ENCODE data around the gene ARFGEF2. TPM values are rescaled to one million over a fixed set of nuclear protein-coding genes. Genes with fewer than 3 reads are reported as not detected.

Gene ARFGEF2
- total and polyA plus RNA-seq, 2 of the 8 experiments (the other 6 are each of a cell fraction or from before 2014, with no cell fraction given), result 8.1 to 21.8 TPM

DNA sequence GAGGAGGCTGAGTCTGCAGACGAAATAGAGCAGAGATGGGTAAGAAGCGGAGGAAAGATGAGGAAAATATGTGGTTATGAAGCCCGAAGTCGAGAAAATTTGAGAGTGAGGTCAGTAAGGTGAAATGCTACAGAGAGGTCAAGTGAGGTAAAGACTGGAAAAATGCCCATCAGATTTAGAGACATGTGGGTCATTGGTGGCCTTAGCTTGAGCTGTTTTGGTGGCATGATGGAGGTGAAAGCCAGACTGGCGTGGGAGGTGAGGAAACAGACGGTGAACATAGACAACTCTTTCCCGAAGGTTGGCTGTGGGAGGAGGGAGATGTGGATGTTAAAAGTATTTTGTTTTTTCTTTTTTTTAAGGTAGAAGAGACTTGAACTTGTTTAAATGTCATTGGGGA lies 9.4 kb downstream of the ARFGEF2 start:
- Histone ChIP-seq H3K79me2 (ENCODE audit: control insufficient read depth in 1 of 2, insufficient read depth in 2 of 2, low read length in 2 of 2) (peaks cover 15 to 76% of the 10 kb centered on the region in 2 experiments), H2AFZ (ENCODE audit: low read length) (no peak overlapping the region), H4K91ac (replicated peaks; ENCODE audit: insufficient read length, low read length) (no peak overlapping the region), H2AK5ac (ENCODE audit: low read depth, low read length) (no peak overlapping the region), H4K8ac (ENCODE audit: extremely low read depth, insufficient read depth, low read length) (no peak overlapping the region), H3K56ac (replicated peaks; ENCODE audit: insufficient read length, low read depth, low read length) (no peak overlapping the region), H3K4me2 (ENCODE audit: insufficient read depth in 1 of 2, low read depth in 2 of 2, low read length in 2 of 2) (no peak overlapping the region), H2BK15ac (ENCODE audit: low read length) (no peak overlapping the region), H3K9me3 (ENCODE audit: insufficient read depth in 2 of 2, low read depth in 1 of 2, low read length in 1 of 2) (no peaks in the 10 kb centered on the region), H3K23me2 (ENCODE audit: low read depth, low read length) (no peaks in the 10 kb centered on the region; the same call in 1 of the 2 replicates), H2BK5ac (ENCODE audit: low read depth, low read length) (no peak overlapping the region), H3K79me1 (ENCODE audit: low read depth, low read length) (peaks cover 29% of the 10 kb centered on the region), H3K18ac (ENCODE audit: extremely low read depth, low read length) (no peak overlapping the region), H3K23ac (ENCODE audit: insufficient read length) (no peak overlapping the region), H3K36me3 (ENCODE audit: control insufficient read depth in 2 of 4, insufficient read depth in 4 of 4, low read length in 3 of 4) (no peaks in the 10 kb centered on the region), H3K27ac (ENCODE audit: low read depth, low read length) (no peak overlapping the region), H4K5ac (ENCODE audit: insufficient read length, low read depth, low read length) (no peak overlapping the region), H3K4ac (replicated peaks; ENCODE audit: insufficient read length, low read depth, low read length) (no peak overlapping the region), H3K4me3 (ENCODE audit: extremely low read depth in 1 of 4, insufficient read depth in 2 of 4, low read depth in 3 of 4, low read length in 4 of 4) (no peak overlapping the region), H3K4me1 (replicated peaks in 1 of 4; ENCODE audit: control insufficient read depth in 3 of 4, insufficient read depth in 4 of 4, low read length in 3 of 4) (no peaks in the 10 kb centered on the region; a peak in 1 of 7 replicates), H2BK120ac (replicated peaks; ENCODE audit: low read depth, low read length) (no peak overlapping the region), H3K9ac (replicated peaks in 1 of 4; ENCODE audit: extremely low read depth in 1 of 4, low read depth in 3 of 4, low read length in 3 of 4) (no peak overlapping the region), H3K14ac (ENCODE audit: insufficient read length) (no peak overlapping the region), H2BK12ac (ENCODE audit: low read depth, low read length) (no peak overlapping the region), H4K20me1 (replicated peaks in 1 of 2; ENCODE audit: control insufficient read depth in 1 of 2, insufficient read depth in 2 of 2, low read length in 2 of 2) (peaks cover 10 to 23% of the 10 kb centered on the region in 2 experiments), H3K27me3 (replicated peaks in 1 of 4; ENCODE audit: control insufficient read depth in 3 of 4, extremely low read depth in 1 of 4, insufficient read depth in 3 of 4, low read length in 3 of 4) (no peaks in the 10 kb centered on the region), H2BK20ac (ENCODE audit: low read length) (no peak overlapping the region)
- POLR2A ChIA-PET (ENCODE audit: partially characterized antibody), result interaction anchor here (1.5 kb wide), 1 partner anchor 9 kb away, joined by 7 read pairs; the partner anchor contains the start of gene ARFGEF2
- CTCF ChIA-PET (ENCODE audit: partially characterized antibody), result no interaction called here
- TF ChIP-seq GTF2F1 (IDR thresholded peaks at IDR 0.05; ENCODE audit: borderline replicate concordance, low read depth, low read length) (no peak), CREB1 (IDR thresholded peaks at IDR 0.05) (no peak), SIRT6 (IDR thresholded peaks at IDR 0.05; ENCODE audit: low read length) (no peak), SP1 (IDR thresholded peaks at IDR 0.05; ENCODE audit: low read depth, low read length) (no peak), FOSL1 (IDR thresholded peaks at IDR 0.05; ENCODE audit: insufficient read depth, low read depth, low read length) (no peak), SRF (IDR thresholded peaks at IDR 0.05; ENCODE audit: low read depth, low read length) (no peak)
- FAIRE-seq (no peak), DNase-seq (ENCODE audit: low read depth in 1 of 2, low spot score in 2 of 2) (no peak)
- 88 to 100% methylated on average over 4 to 7 of the region's 7 CpGs for WGBS, 2 experiments (ENCODE audit: extremely low coverage in 1 of 2, insufficient coverage in 1 of 2, insufficient read length in 1 of 2, insufficient replicate concordance in 2 of 2, low coverage in 1 of 2, low lambda C conversion rate in 2 of 2, missing lambda C conversion rate in 1 of 2)

All from H1 (cell line).